ENCODE measurements around the gene EVX2.

The EVX2 gene

DNA sequence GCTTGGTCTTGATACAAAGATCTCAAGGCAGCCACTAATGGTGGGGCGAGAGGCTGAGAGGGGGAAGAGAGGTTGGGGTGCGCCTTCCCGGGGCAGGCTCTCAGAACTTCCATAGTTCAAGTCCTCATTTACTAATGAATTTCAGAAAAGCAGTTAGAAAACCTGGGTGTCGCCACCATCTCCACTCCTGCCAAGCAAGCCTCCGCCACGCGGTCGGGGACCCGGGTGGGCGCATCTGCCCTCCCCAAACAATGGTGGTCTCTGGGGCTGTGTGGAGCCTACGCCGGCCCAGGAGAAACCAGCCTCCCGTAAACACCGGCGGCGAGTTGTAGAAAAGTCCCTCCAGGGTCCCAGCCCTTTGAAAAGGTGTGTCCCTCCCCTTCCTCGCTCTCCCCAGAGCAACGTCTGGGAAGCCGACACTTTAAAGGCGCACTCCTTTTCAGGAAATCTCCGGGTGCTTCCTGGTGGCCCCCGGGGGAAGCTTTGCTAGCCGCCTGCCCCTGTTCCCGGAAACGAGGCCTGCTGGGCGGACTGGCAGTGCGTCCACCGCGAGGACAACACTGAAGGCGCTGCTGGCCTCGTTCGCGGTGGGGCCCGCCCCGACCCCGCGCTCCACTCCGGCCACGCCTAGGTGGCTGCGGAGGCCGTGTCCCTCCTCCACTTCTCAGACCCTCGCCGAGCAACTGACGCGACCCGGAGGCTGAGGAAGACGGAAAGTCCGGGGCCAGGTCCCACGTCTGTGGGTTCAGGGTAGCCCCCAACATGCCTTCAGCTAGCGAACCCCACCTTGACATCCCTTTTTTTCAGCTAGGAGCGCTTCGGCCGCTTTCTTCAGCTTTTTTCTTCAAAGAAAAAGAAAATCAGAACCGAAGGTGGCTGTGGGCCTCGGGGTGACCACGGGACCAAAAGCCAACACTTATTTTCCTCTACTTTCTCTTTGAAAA lies 16.8 kb downstream of the EVX2 start:
- DNase-seq (ENCODE audit: extremely low read depth, insufficient read length): no peak
- peaks cover 4% of the 10 kb centered on the region for H3K27me3 ChIP-seq (replicated peaks; ENCODE audit: control insufficient read depth, insufficient read depth, low read length)
- H3K4me3 ChIP-seq (replicated peaks; ENCODE audit: low read depth, low read length): no peak overlapping the region
- no peaks in the 10 kb centered on the region for H3K36me3 ChIP-seq (ENCODE audit: control insufficient read depth, insufficient read depth, low read length)
- TF ChIP-seq, protein P1, sequence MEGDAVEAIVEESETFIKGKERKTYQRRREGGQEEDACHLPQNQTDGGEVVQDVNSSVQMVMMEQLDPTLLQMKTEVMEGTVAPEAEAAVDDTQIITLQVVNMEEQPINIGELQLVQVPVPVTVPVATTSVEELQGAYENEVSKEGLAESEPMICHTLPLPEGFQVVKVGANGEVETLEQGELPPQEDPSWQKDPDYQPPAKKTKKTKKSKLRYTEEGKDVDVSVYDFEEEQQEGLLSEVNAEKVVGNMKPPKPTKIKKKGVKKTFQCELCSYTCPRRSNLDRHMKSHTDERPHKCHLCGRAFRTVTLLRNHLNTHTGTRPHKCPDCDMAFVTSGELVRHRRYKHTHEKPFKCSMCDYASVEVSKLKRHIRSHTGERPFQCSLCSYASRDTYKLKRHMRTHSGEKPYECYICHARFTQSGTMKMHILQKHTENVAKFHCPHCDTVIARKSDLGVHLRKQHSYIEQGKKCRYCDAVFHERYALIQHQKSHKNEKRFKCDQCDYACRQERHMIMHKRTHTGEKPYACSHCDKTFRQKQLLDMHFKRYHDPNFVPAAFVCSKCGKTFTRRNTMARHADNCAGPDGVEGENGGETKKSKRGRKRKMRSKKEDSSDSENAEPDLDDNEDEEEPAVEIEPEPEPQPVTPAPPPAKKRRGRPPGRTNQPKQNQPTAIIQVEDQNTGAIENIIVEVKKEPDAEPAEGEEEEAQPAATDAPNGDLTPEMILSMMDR (IDR thresholded peaks at IDR 0.05; ENCODE audit: insufficient read depth, low read length, poor library complexity, severe bottlenecking): no peak

DNA sequence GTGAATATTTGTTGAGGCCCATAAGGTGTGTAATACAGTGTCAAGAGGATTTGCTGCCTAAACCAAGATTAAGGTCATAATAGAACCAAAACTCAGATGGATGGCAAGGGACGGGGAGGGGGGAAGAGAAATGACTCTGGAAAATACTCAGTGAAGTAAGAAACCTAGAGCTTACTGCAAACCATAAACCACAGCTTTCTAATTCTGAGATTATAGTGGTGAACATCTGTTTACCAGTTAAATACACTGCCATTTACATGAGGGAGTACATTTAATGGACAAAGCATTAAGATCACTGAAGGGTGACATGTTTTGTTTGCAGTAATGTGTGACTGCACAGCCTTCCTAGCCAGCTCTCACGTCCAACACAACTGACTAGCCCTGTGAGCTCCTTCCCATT lies 19.8 kb downstream of the EVX2 start:
- DNase-seq (ENCODE audit: extremely low read depth, insufficient read length): no peak
- TF ChIP-seq, protein P1 (IDR thresholded peaks at IDR 0.05; ENCODE audit: insufficient read depth, low read length, poor library complexity, severe bottlenecking): no peak
- H3K27me3 ChIP-seq (replicated peaks; ENCODE audit: control insufficient read depth, insufficient read depth, low read length): no peaks in the 10 kb centered on the region; the same call in none of the 2 replicates

DNA sequence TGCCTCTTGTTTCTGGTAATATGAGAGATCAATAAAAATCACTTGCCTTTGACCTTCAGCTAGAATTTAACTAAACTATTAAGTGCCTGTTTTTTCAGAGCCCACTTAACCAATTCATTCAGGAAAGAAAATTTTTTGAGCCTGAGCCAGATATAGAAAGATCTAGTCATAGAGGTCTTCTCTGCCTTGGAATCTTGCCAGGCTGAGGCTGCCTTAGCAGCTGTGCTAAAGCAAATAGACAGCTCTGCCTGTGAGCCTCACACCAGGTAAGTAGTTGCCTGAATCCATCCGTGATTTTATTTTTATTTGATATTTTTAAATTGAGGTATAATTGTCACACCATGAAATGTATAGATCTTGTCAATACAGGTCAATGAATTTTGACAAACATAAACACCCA lies 27.4 kb downstream of the EVX2 start:
- DNase-seq (ENCODE audit: extremely low read depth, insufficient read length): no peak
- Histone ChIP-seq H3K27me3 (replicated peaks; ENCODE audit: control insufficient read depth, insufficient read depth, low read length) (no peaks in the 10 kb centered on the region), H3K4me3 (replicated peaks; ENCODE audit: low read depth, low read length) (no peak overlapping the region), H3K36me3 (ENCODE audit: control insufficient read depth, insufficient read depth, low read length) (no peaks in the 10 kb centered on the region)
- TF ChIP-seq, protein P1 (IDR thresholded peaks at IDR 0.05; ENCODE audit: insufficient read depth, low read length, poor library complexity, severe bottlenecking): no peak

More for the DNA sequence above, 19.8 kb downstream of the EVX2 start:
- H3K4me3 ChIP-seq (replicated peaks; ENCODE audit: low read depth, low read length): no peak overlapping the region
- H3K36me3 ChIP-seq (ENCODE audit: control insufficient read depth, insufficient read depth, low read length): no peaks in the 10 kb centered on the region

DNA sequence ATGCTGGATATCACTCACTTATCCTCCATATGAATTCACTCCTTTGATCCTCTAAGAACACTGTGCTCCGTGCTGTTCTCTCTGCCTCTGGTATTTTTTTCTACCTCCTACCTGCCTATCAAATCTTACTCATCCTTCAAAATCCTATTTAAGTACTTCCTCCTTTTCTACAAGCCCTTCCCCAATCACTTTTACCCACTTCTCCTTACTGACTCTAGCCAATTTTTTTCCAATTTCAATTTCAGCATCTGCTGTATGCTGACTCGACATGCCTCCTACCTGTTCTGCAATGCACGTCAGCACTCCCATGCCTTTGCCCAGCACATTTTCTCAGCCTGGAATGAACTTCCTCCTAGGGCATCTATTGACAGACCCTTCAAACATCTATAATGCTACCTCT lies 44.4 kb downstream of the EVX2 start:
- DNase-seq (ENCODE audit: extremely low read depth, insufficient read length): no peak
- Histone ChIP-seq H3K27me3 (replicated peaks; ENCODE audit: control insufficient read depth, insufficient read depth, low read length) (no peaks in the 10 kb centered on the region), H3K36me3 (ENCODE audit: control insufficient read depth, insufficient read depth, low read length) (no peaks in the 10 kb centered on the region), H3K4me3 (replicated peaks; ENCODE audit: low read depth, low read length) (no peak overlapping the region)
- TF ChIP-seq, protein P1 (IDR thresholded peaks at IDR 0.05; ENCODE audit: insufficient read depth, low read length, poor library complexity, severe bottlenecking): no peak

DNA sequence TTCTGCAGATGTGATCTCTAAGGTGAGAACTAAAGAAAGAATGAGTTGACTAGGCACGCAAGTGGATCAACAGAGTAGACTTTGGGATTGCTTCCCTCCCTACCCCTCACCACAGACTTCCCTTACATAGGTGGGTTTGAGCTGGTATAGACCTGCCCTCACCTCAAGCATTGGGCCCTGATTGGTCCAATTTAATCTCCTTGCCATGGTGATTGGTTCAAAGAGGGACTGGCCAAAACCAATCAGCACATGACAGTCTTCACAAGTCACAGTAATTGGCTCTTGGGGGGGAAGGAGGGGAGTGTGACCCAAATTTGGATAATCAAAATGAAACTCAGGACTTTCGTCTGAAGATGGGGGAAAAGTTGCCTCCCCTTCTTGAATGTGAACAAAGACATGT lies 45.1 kb downstream of the EVX2 start:
- TF ChIP-seq, protein P1 (IDR thresholded peaks at IDR 0.05; ENCODE audit: insufficient read depth, low read length, poor library complexity, severe bottlenecking): no peak
- Histone ChIP-seq H3K4me3 (replicated peaks; ENCODE audit: low read depth, low read length) (no peak overlapping the region), H3K27me3 (replicated peaks; ENCODE audit: control insufficient read depth, insufficient read depth, low read length) (no peaks in the 10 kb centered on the region), H3K36me3 (ENCODE audit: control insufficient read depth, insufficient read depth, low read length) (no peaks in the 10 kb centered on the region)
- no peak for DNase-seq (ENCODE audit: extremely low read depth, insufficient read length)
